ENCODE data around the gene ZNF462. TPM values are rescaled to one million over a fixed set of nuclear protein-coding genes. Genes with fewer than 3 reads are reported as not detected.

ZNF462 gene
- total and polyA plus RNA-seq, 2 donors (not counting 1 experiment from before 2014, with no cell fraction given): 6.0 to 27.4 TPM

DNA sequence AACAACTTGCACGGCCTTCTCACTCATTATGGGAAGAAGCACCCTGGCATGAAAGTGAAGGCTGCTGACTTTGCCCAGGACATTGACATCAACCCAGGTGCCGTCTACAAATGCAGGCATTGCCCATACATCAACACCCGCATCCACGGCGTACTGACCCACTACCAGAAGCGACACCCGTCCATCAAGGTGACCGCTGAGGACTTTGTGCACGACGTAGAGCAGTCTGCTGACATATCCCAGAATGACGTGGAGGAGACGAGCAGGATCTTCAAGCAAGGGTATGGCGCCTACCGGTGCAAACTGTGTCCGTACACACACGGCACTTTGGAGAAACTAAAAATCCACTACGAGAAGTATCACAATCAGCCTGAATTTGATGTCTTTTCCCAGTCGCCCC, 65.4 kb downstream of the ZNF462 start:
- H3K36me3 ChIP-seq (ENCODE audit: control insufficient read depth, insufficient read depth, low read length): peaks cover 17% of the 10 kb centered on the region
- H3K27me3 ChIP-seq (ENCODE audit: control insufficient read depth, insufficient read depth, low read length): no peaks in the 10 kb centered on the region
- no peak overlapping the region for H3K9ac ChIP-seq (ENCODE audit: insufficient read depth, low read length)
- H3K9me3 ChIP-seq (ENCODE audit: control insufficient read depth, insufficient read depth, low read depth, low read length): no peaks in the 10 kb centered on the region
- TF ChIP-seq, protein P1, sequence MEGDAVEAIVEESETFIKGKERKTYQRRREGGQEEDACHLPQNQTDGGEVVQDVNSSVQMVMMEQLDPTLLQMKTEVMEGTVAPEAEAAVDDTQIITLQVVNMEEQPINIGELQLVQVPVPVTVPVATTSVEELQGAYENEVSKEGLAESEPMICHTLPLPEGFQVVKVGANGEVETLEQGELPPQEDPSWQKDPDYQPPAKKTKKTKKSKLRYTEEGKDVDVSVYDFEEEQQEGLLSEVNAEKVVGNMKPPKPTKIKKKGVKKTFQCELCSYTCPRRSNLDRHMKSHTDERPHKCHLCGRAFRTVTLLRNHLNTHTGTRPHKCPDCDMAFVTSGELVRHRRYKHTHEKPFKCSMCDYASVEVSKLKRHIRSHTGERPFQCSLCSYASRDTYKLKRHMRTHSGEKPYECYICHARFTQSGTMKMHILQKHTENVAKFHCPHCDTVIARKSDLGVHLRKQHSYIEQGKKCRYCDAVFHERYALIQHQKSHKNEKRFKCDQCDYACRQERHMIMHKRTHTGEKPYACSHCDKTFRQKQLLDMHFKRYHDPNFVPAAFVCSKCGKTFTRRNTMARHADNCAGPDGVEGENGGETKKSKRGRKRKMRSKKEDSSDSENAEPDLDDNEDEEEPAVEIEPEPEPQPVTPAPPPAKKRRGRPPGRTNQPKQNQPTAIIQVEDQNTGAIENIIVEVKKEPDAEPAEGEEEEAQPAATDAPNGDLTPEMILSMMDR (conservative IDR thresholded peaks at IDR 0.05 in 1 of 2, IDR thresholded peaks at IDR 0.05 in 1 of 2; ENCODE audit: low read depth in 1 of 2, low read length in 2 of 2): no peak
- no peak for TF ChIP-seq EZH2 (IDR thresholded peaks at IDR 0.05; ENCODE audit: low read length, missing control alignments)
- H2AFZ ChIP-seq (ENCODE audit: low read length): no peak overlapping the region
- H3K4me3 ChIP-seq (replicated peaks in 1 of 4; ENCODE audit: control extremely low read depth in 1 of 4, insufficient read depth in 1 of 4, low read depth in 3 of 4, low read length in 4 of 4): no peak overlapping the region
- no peak overlapping the region for H3K27ac ChIP-seq (ENCODE audit: insufficient read depth, low read length)
- H3K4me1 ChIP-seq (ENCODE audit: control insufficient read depth, extremely low read depth, insufficient read depth, low read length): peaks cover 6% of the 10 kb centered on the region
- H3K79me2 ChIP-seq (ENCODE audit: control insufficient read depth, insufficient read depth, low read length): no peaks in the 10 kb centered on the region
- H3K4me2 ChIP-seq (ENCODE audit: extremely low read depth, insufficient read depth, low read length): no peak overlapping the region
- no peaks in the 10 kb centered on the region for H4K20me1 ChIP-seq (ENCODE audit: control insufficient read depth, extremely low read depth, insufficient read depth, low read length)
- DNase-seq (ENCODE audit: low read depth in 2 of 2): no peak

- H3K9ac ChIP-seq (ENCODE audit: insufficient read depth, low read length): no peak overlapping the region
- DNase-seq (ENCODE audit: low read depth in 2 of 2): peak; percentile 56 to 82
- H3K4me2 ChIP-seq (ENCODE audit: extremely low read depth, insufficient read depth, low read length): peak overlapping the region; percentile 4
- no peaks in the 10 kb centered on the region for H4K20me1 ChIP-seq (ENCODE audit: control insufficient read depth, extremely low read depth, insufficient read depth, low read length)
- H3K36me3 ChIP-seq (ENCODE audit: control insufficient read depth, insufficient read depth, low read length): peaks cover 14% of the 10 kb centered on the region
- H3K27ac ChIP-seq (ENCODE audit: insufficient read depth, low read length): peak overlapping the region; percentile 8
- no peaks in the 10 kb centered on the region for H3K27me3 ChIP-seq (ENCODE audit: control insufficient read depth, insufficient read depth, low read length)
- H3K9me3 ChIP-seq (ENCODE audit: control insufficient read depth, insufficient read depth, low read depth, low read length): no peaks in the 10 kb centered on the region
- TF ChIP-seq EZH2 (IDR thresholded peaks at IDR 0.05; ENCODE audit: low read length, missing control alignments): no peak
- TF ChIP-seq, protein P1 (conservative IDR thresholded peaks at IDR 0.05 in 1 of 2, IDR thresholded peaks at IDR 0.05 in 1 of 2; ENCODE audit: low read depth in 1 of 2, low read length in 2 of 2): no peak
- no peaks in the 10 kb centered on the region for H3K79me2 ChIP-seq (ENCODE audit: control insufficient read depth, insufficient read depth, low read length)
- H3K4me3 ChIP-seq (replicated peaks in 1 of 4; ENCODE audit: control extremely low read depth in 1 of 4, insufficient read depth in 1 of 4, low read depth in 3 of 4, low read length in 4 of 4): no peak overlapping the region
- H2AFZ ChIP-seq (ENCODE audit: low read length): no peak overlapping the region
- peaks cover 6% of the 10 kb centered on the region for H3K4me1 ChIP-seq (ENCODE audit: control insufficient read depth, extremely low read depth, insufficient read depth, low read length)
These were observed 66.7 kb downstream of the ZNF462 start for GRCh38 chr9:106929471-106930177.

DNA sequence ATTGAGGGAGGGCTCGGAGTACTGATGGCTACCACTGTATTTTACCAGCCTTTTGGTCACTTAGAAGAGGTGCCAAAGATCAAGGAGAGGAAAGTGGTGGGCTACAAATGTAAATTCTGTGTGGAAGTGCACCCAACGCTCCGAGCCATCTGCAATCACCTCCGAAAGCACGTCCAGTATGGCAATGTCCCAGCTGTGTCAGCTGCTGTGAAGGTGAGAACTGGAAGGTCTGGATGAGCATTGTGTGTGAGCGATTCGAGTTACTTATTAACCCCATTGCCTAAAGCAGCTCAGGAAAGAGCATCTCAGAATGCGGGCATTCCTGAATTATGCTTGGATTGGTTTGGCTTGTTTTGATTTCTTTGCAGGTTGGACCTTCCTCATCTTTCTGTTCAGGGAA, 67.5 kb downstream of the ZNF462 start:
- no peak overlapping the region for H3K27ac ChIP-seq (ENCODE audit: insufficient read depth, low read length)
- no peaks in the 10 kb centered on the region for H3K9me3 ChIP-seq (ENCODE audit: control insufficient read depth, insufficient read depth, low read depth, low read length)
- H3K4me2 ChIP-seq (ENCODE audit: extremely low read depth, insufficient read depth, low read length): no peak overlapping the region
- no peak for TF ChIP-seq EZH2 (IDR thresholded peaks at IDR 0.05; ENCODE audit: low read length, missing control alignments)
- TF ChIP-seq, protein P1 (conservative IDR thresholded peaks at IDR 0.05 in 1 of 2, IDR thresholded peaks at IDR 0.05 in 1 of 2; ENCODE audit: low read depth in 1 of 2, low read length in 2 of 2): no peak
- H3K27me3 ChIP-seq (ENCODE audit: control insufficient read depth, insufficient read depth, low read length): no peaks in the 10 kb centered on the region
- peaks cover 6% of the 10 kb centered on the region for H3K4me1 ChIP-seq (ENCODE audit: control insufficient read depth, extremely low read depth, insufficient read depth, low read length)
- H3K9ac ChIP-seq (ENCODE audit: insufficient read depth, low read length): no peak overlapping the region
- no peak overlapping the region for H3K4me3 ChIP-seq (replicated peaks in 1 of 4; ENCODE audit: control extremely low read depth in 1 of 4, insufficient read depth in 1 of 4, low read depth in 3 of 4, low read length in 4 of 4)
- no peaks in the 10 kb centered on the region for H3K79me2 ChIP-seq (ENCODE audit: control insufficient read depth, insufficient read depth, low read length)
- no peak overlapping the region for H2AFZ ChIP-seq (ENCODE audit: low read length)
- DNase-seq (ENCODE audit: low read depth in 2 of 2): no peak
- no peaks in the 10 kb centered on the region for H4K20me1 ChIP-seq (ENCODE audit: control insufficient read depth, extremely low read depth, insufficient read depth, low read length)
- H3K36me3 ChIP-seq (ENCODE audit: control insufficient read depth, insufficient read depth, low read length): peaks cover 10% of the 10 kb centered on the region

Measured in fibroblast of lung (primary cell).